OCI-LY7 (cell line): ENCODE data around the gene UBXN6. TPM values are rescaled to one million over a fixed set of nuclear protein-coding genes. Genes with fewer than 3 reads are reported as not detected.

Experiments used
- BruUV-seq: library from RNA; stranded (reverse); fragments of 400-500 nt; replicated peaks from 2 replicates; lab custom pipeline; 2021; lab: Mats Ljungman, UMichigan
- CTCF ChIA-PET: fragments of 300-600 bp; sonication (Branson Sonifier 250); formaldehyde crosslinking; loops from one replicate; lab custom pipeline; 2022; ENCODE audit warnings: antibody characterized with exemption; ENCODE audit not compliant: unreplicated experiment; lab: Charles Lee
- POLR2A ChIA-PET: fragments of 300-600 bp; sonication (Branson Sonifier 250); formaldehyde crosslinking; loops from one replicate; lab custom pipeline; 2022; ENCODE audit warnings: antibody characterized with exemption; lab: Charles Lee
- DNase-seq: peaks from one replicate; pipeline ENCODE4 v3.0.0-alpha.2; 2015; ENCODE audit warnings: low spot score
- H2AFZ ChIP-seq: fragments of 200-600 bp; sonication (generic), shearing (Covaris generic); 2 replicates; pipeline ENCODE4 v1.6.1; 2014; ENCODE audit warnings: mild to moderate bottlenecking, antibody characterized with exemption, low read length, moderate library complexity
- H3K27ac ChIP-seq: fragments of 200-600 bp; sonication (generic); 2 replicates; pipeline ENCODE4 v1.5.1; 2014; ENCODE audit warnings: mixed run types, low read depth, mild to moderate bottlenecking, moderate library complexity, low read length, inconsistent platforms; ENCODE audit not compliant: poor library complexity, severe bottlenecking
- H3K36me3 ChIP-seq: fragments of 200-600 bp; sonication (generic); 2 replicates; pipeline ENCODE4 v1.6.1; 2014; ENCODE audit warnings: mild to moderate bottlenecking, antibody characterized with exemption, low read length, moderate library complexity, mixed read lengths; ENCODE audit not compliant: insufficient read depth
- H3K4me1 ChIP-seq: fragments of 200-600 bp; sonication (generic); 2 replicates; pipeline ENCODE4 v1.5.1; 2014; ENCODE audit warnings: mild to moderate bottlenecking, low read length; ENCODE audit not compliant: insufficient read depth, poor library complexity, severe bottlenecking
- H3K4me2 ChIP-seq: fragments of 200-600 bp; sonication (generic); 2 replicates; pipeline ENCODE4 v1.6.1; 2014; ENCODE audit warnings: mild to moderate bottlenecking, low read length
- H3K4me3 ChIP-seq: fragments of 200-600 bp; sonication (generic); 2 replicates; pipeline ENCODE4 v1.5.1; 2014; ENCODE audit warnings: mild to moderate bottlenecking, low read depth, low read length; ENCODE audit not compliant: poor library complexity, severe bottlenecking
- H3K79me2 ChIP-seq: fragments of 200-600 bp; sonication (generic); 2 replicates; pipeline ENCODE4 v1.6.1; 2016; ENCODE audit warnings: low read depth, mild to moderate bottlenecking, low read length, moderate library complexity, mixed read lengths; ENCODE audit not compliant: insufficient read depth
- H3K9me2 ChIP-seq: fragments of 200-600 bp; sonication (generic); 2 replicates; pipeline ENCODE4 v1.6.1; 2016; ENCODE audit warnings: mild to moderate bottlenecking, low read length, mixed read lengths; ENCODE audit not compliant: insufficient read depth
- H3K9me3 ChIP-seq: fragments of 200-600 bp; sonication (generic); 2 replicates; pipeline ENCODE4 v1.6.1; 2014; ENCODE audit warnings: mild to moderate bottlenecking, mixed run types, low read length, mixed read lengths
- H4K20me1 ChIP-seq: fragments of 200-600 bp; sonication (generic); 2 replicates; pipeline ENCODE4 v1.6.1; 2014; ENCODE audit warnings: mild to moderate bottlenecking, antibody characterized with exemption, low read length, moderate library complexity, mixed read lengths; ENCODE audit not compliant: insufficient read depth
- CTCF ChIP-seq: fragments of 200-600 bp; sonication (generic); conservative IDR thresholded peaks from 2 replicates; pipeline ENCODE4 v1.5.1; 2014; ENCODE audit warnings: mild to moderate bottlenecking, antibody characterized with exemption, low read length, moderate library complexity, mixed read lengths
- EZH2phosphoT487 ChIP-seq: fragments of 200-600 bp; sonication (generic); IDR thresholded peaks from 2 replicates; pipeline ENCODE4 v1.6.1; 2018; ENCODE audit warnings: low read depth, borderline replicate concordance, mild to moderate bottlenecking, mixed run types, antibody characterized with exemption, low read length, moderate library complexity, mixed read lengths
- intact Hi-C: fragments of 100-400 bp; cut with micrococcal nuclease; formaldehyde crosslinking; loops from one replicate; pipeline ENCODE4 v1.10.0; 2022; ENCODE audit not compliant: unreplicated experiment
- total RNA-seq, 2 experiments: library from RNA; depleted of rRNA in 1 of 2; stranded (reverse); fragments of >200 nt in 1 of 2; shearing (Covaris generic) in 1 of 2; gene quantifications; 2 replicates each; pipeline ENCODE4 v1.2.3, GENCODE V29; 2014 to 2022

UBXN6 gene
- total RNA-seq, 2 experiments from 2014 or later = 43.5 to 57.0 TPM

GRCh38 chr19:4425537-4425936 lies 32.1 kb downstream of the UBXN6 start:
- Histone ChIP-seq H3K4me3 (no peak overlapping the region), H2AFZ (no peak overlapping the region), H3K4me2 (no peak overlapping the region), H3K27ac (no peak overlapping the region), H4K20me1 (no peaks in the 10 kb centered on the region), H3K9me2 (no peaks in the 10 kb centered on the region), H3K79me2 (no peaks in the 10 kb centered on the region), H3K9me3 (no peaks in the 10 kb centered on the region), H3K36me3 (peaks cover 88% of the 10 kb centered on the region), H3K4me1 (no peaks in the 10 kb centered on the region)
- intact Hi-C loops = no loop called here
- TF ChIP-seq EZH2phosphoT487 (no peak), CTCF (no peak)
- POLR2A ChIA-PET = no interaction called here
- CTCF ChIA-PET = no interaction called here
- no TSS peak for BruUV-seq
- no peak for DNase-seq

DNA sequence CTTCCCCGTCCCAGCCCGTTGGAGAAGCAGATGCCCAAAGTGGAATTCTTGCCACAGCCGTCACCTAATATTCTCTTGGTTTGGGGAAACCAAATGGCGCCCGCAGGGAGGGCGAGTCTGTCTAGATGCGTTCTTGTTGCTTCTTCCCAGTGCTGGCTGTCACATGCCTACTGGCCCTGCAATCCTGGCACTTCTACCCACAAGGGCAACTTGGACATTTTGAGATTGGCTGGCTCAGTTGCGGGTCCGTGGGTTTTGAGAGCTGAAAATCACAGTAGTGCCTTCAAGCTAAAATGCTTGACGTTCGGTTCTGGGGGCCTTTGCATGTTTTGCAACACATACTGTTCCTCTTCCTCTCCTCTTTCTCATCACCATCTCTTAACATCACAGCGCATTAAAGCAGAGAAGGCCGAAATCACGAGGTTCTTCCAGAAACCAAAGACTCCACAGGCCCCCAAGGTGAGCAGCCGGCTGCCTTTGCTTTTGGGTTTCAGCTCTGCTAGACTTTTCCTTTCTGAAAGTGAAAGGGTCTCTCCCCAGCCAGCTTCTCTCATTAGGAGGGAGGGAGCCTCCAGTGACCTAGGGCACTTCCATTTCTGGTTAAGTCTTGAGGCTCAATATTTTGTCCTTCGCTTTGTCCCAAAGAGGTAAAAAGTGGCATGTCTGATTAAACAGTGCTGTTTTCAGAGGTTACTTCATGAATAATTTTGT lies 34.0 kb downstream of the UBXN6 start:
- Histone ChIP-seq H3K79me2 (no peaks in the 10 kb centered on the region), H3K36me3 (peaks cover 87% of the 10 kb centered on the region), H3K9me3 (no peaks in the 10 kb centered on the region), H3K4me3 (no peak overlapping the region), H3K4me2 (no peak overlapping the region), H3K4me1 (no peaks in the 10 kb centered on the region), H4K20me1 (no peaks in the 10 kb centered on the region), H3K27ac (no peak overlapping the region), H3K9me2 (no peaks in the 10 kb centered on the region), H2AFZ (no peak overlapping the region)
- BruUV-seq = no TSS peak
- intact Hi-C loops = no loop called here
- DNase-seq = no peak
- ChIA-PET CTCF (no interaction called here), POLR2A (interaction anchor here (0.6 to 0.7 kb wide), 2 partner anchors 47 to 141 kb away, joined by 3 to 6 read pairs; no protein-coding TSS in a partner anchor)
- no peak for TF ChIP-seq EZH2phosphoT487
- TF ChIP-seq CTCF = no peak

DNA sequence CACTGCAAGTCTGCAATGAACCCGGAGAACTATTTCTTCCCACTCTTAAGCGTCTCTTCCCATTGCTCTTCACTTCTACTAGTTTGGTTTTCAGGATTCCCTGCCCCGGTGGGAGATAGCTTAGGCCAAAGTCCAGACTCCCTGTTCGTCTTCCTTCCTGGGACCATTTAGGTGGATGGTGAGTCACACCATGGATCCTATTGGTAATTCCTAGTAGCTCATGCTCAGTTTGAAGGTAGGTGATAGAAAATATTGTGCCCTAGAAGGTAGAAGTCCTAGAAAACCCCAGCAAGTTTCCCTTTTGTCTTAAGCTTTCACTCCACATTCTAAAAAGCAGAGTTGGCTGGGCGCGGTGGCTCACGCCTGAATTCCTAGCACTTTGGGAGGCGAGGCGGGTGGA lies 41.3 kb downstream of the UBXN6 start:
- intact Hi-C loops = no loop called here
- H3K4me1 ChIP-seq = peaks cover 3% of the 10 kb centered on the region
- CTCF ChIA-PET = no interaction called here
- H3K27ac ChIP-seq = no peak overlapping the region
- no peak overlapping the region for H3K4me3 ChIP-seq
- peaks cover 10% of the 10 kb centered on the region for H4K20me1 ChIP-seq
- no TSS peak for BruUV-seq
- peaks cover 68% of the 10 kb centered on the region for H3K79me2 ChIP-seq
- TF ChIP-seq CTCF = no peak
- TF ChIP-seq EZH2phosphoT487 = no peak
- no peak overlapping the region for H2AFZ ChIP-seq
- DNase-seq = no peak
- peaks cover 97% of the 10 kb centered on the region for H3K36me3 ChIP-seq
- H3K4me2 ChIP-seq = no peak overlapping the region
- POLR2A ChIA-PET = interaction anchor here (1.0 to 1.1 kb wide), 2 partner anchors 9 to 12 kb away, joined by 4 to 6 read pairs; no protein-coding TSS in a partner anchor
- no peaks in the 10 kb centered on the region for H3K9me2 ChIP-seq
- H3K9me3 ChIP-seq = no peaks in the 10 kb centered on the region
